GM12801 (cell line): ENCODE measurements around the gene CFAP299.

Source experiments
- CTCF ChIP-seq: IDR thresholded peaks from one replicate; pipeline ENCODE4 v1.5.1; 2011; ENCODE audit warnings: control low read depth; ENCODE audit not compliant: insufficient read length; ENCODE audit errors: extremely low read depth

CFAP299 gene

GRCh38 chr4:80874979-80875378, 539.4 kb downstream of the CFAP299 start:
- TF ChIP-seq CTCF = no peak

GRCh38 chr4:80875642-80876041, 540.1 kb downstream of the CFAP299 start:
- no peak for TF ChIP-seq CTCF

GRCh38 chr4:80876810-80877209, 541.3 kb downstream of the CFAP299 start:
- TF ChIP-seq CTCF = no peak

GRCh38 chr4:80878218-80878617, 542.7 kb downstream of the CFAP299 start:
- no peak for TF ChIP-seq CTCF

- TF ChIP-seq CTCF = no peak
Observed at GRCh38 chr4:80897537-80898303, 562.2 kb downstream of the CFAP299 start.

GRCh38 chr4:80900908-80901307, 565.4 kb downstream of the CFAP299 start:
- TF ChIP-seq CTCF = no peak

GRCh38 chr4:80903020-80903419, 567.5 kb downstream of the CFAP299 start:
- TF ChIP-seq CTCF = no peak

- no peak for TF ChIP-seq CTCF
Observed at GRCh38 chr4:80909938-80910337, 574.4 kb downstream of the CFAP299 start.
